ENCODE data around the gene ORAI2. TPM values are rescaled to one million over a fixed set of nuclear protein-coding genes. Genes with fewer than 3 reads are reported as not detected.

The ORAI2 gene
- total and polyA plus RNA-seq, 2 of the 13 experiments (the other 11 are each of a cell fraction or from before 2014, with no cell fraction given): 3.0 to 6.0 TPM

- POLR2A ChIA-PET: no interaction called here
- peaks cover 18 to 75% of the 10 kb centered on the region in 2 experiments for H3K36me3 ChIP-seq (replicated peaks in 1 of 2; ENCODE audit: control insufficient read depth in 1 of 2, insufficient read depth in 2 of 2, low read length in 2 of 2)
- ATAC-seq (no peak), DNase-seq (ENCODE audit: low spot score) (no peak), FAIRE-seq (no peak)
- no peaks in the 10 kb centered on the region for H3K4me1 ChIP-seq (ENCODE audit: insufficient read depth, low read length)
- in situ Hi-C loops (cut with HindIII; ENCODE audit: extremely low pct_ligation_motif_present, low pct_unique_long_range_greater_than_20kb): no loop called here
- H3K79me2 ChIP-seq (ENCODE audit: insufficient read depth, low read length): no peaks in the 10 kb centered on the region
- no peak overlapping the region for H3K27ac ChIP-seq (ENCODE audit: extremely low read length, insufficient read depth, low read length)
- CTCF ChIA-PET (ENCODE audit: low intra/inter-chr PET ratio, low total read pairs): no interaction called here
- no peaks in the 10 kb centered on the region for H3K9me3 ChIP-seq (ENCODE audit: low read length)
- H4K20me1 ChIP-seq (ENCODE audit: insufficient read depth, low read length): peaks cover 10% of the 10 kb centered on the region; the same call in 1 of the 2 replicates
- H2AFZ ChIP-seq (ENCODE audit: low read length): no peak overlapping the region
- WGBS (ENCODE audit: low lambda C conversion rate): 99% methylated on average over 4 of the region's 4 CpGs
- no peaks in the 10 kb centered on the region for H3K27me3 ChIP-seq (ENCODE audit: control insufficient read depth in 1 of 2, insufficient read depth in 2 of 2, low read length in 2 of 2)
- H3K4me3 ChIP-seq (replicated peaks in 1 of 3; ENCODE audit: insufficient read depth in 1 of 3, low read depth in 2 of 3, low read length in 3 of 3): no peak overlapping the region
- no peak overlapping the region for H3K9ac ChIP-seq (ENCODE audit: insufficient read depth, low read depth, low read length)
- no peak overlapping the region for H3K4me2 ChIP-seq (ENCODE audit: low read depth, low read length)
- TF ChIP-seq RELA (CRISPR knock-in tag; IDR thresholded peaks at IDR 0.05): no peak
- no peak for TF ChIP-seq ZFX (CRISPR knock-in tag; IDR thresholded peaks at IDR 0.05; ENCODE audit: low read depth)
- no peak for TF ChIP-seq ZNF704 (CRISPR knock-in tag; IDR thresholded peaks at IDR 0.05; ENCODE audit: borderline replicate concordance)
- no peak for TF ChIP-seq SETDB1 (CRISPR knock-in tag; IDR thresholded peaks at IDR 0.05; ENCODE audit: borderline replicate concordance)
- no peak for TF ChIP-seq HMG20B (CRISPR knock-in tag; conservative IDR thresholded peaks at IDR 0.05)
- TF ChIP-seq MBD4 (IDR thresholded peaks at IDR 0.05; ENCODE audit: borderline replicate concordance, low read length): no peak
- no peak for TF ChIP-seq POLR2A (IDR thresholded peaks at IDR 0.05; ENCODE audit: insufficient read depth in 1 of 2, low read depth in 2 of 2, low read length in 2 of 2)
- TF ChIP-seq ZNF484 (CRISPR knock-in tag; IDR thresholded peaks at IDR 0.05; ENCODE audit: borderline replicate concordance, low read depth): no peak
- no peak for TF ChIP-seq ZNF609 (CRISPR knock-in tag; IDR thresholded peaks at IDR 0.05; ENCODE audit: borderline replicate concordance)
- no peak for TF ChIP-seq GPBP1L1 (CRISPR knock-in tag; IDR thresholded peaks at IDR 0.05)
- TF ChIP-seq RBFOX2 (IDR thresholded peaks at IDR 0.05; ENCODE audit: low read depth, low read length): no peak
- no peak for TF ChIP-seq PHF8 (CRISPR knock-in tag; IDR thresholded peaks at IDR 0.05)
- TF ChIP-seq TGIF2 (CRISPR knock-in tag; IDR thresholded peaks at IDR 0.05): no peak
- TF ChIP-seq TAF15 (IDR thresholded peaks at IDR 0.05; ENCODE audit: low read depth, low read length, poor library complexity, severe bottlenecking): no peak
- TF ChIP-seq ZNF766 (CRISPR knock-in tag; IDR thresholded peaks at IDR 0.05; ENCODE audit: borderline replicate concordance): no peak
- no peak for TF ChIP-seq SRSF1 (optimal IDR thresholded peaks at IDR 0.05; ENCODE audit: low read depth, low read length)
- TF ChIP-seq ZNF256 (CRISPR knock-in tag; conservative IDR thresholded peaks at IDR 0.05): no peak
- no peak for TF ChIP-seq TSC22D2 (CRISPR knock-in tag; IDR thresholded peaks at IDR 0.05; ENCODE audit: borderline replicate concordance)
- TF ChIP-seq ZFP41 (CRISPR knock-in tag; IDR thresholded peaks at IDR 0.05; ENCODE audit: borderline replicate concordance): no peak
- no peak for TF ChIP-seq KDM4B (CRISPR knock-in tag; IDR thresholded peaks at IDR 0.05)
- intact Hi-C loops (cut with micrococcal nuclease; ENCODE audit: unreplicated experiment): no loop called here
- no TSS peak for BruUV-seq (replicated peaks)
These were observed 19.8 kb upstream of the ORAI2 start for GRCh38 chr7:102413611-102414010.

Data from HepG2 (cell line).